GF-D8 (cell line): ENCODE data around the gene NKD1.
A peak's percentile ranks its signal among the peaks of the same experiment; 100 is the strongest.

ENCODE experiments used
- DNase-seq: peaks from one replicate; lab custom pipeline; 2025; lab: John Stamatoyannopoulos, UW

The NKD1 gene

DNA sequence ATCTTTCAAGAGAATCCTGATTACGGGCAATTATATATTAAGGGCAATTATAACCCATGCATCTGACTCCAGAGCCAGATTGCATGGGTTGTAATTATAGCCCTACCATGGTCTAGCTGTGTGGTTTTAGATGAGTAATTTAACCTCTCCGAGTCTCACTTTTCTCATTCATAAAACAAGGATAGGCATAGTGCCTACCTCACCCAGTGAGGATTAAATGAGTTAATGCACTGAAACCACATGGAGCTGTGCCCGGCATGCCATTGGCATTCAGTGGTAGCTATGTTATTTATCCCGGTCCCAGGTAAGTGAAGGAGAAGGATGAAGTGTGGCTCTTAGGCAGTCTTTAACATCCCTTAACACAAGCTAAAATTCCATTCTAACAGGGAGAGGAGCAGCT is 126.6 kb downstream of the NKD1 start:
- no peak for DNase-seq

DNA sequence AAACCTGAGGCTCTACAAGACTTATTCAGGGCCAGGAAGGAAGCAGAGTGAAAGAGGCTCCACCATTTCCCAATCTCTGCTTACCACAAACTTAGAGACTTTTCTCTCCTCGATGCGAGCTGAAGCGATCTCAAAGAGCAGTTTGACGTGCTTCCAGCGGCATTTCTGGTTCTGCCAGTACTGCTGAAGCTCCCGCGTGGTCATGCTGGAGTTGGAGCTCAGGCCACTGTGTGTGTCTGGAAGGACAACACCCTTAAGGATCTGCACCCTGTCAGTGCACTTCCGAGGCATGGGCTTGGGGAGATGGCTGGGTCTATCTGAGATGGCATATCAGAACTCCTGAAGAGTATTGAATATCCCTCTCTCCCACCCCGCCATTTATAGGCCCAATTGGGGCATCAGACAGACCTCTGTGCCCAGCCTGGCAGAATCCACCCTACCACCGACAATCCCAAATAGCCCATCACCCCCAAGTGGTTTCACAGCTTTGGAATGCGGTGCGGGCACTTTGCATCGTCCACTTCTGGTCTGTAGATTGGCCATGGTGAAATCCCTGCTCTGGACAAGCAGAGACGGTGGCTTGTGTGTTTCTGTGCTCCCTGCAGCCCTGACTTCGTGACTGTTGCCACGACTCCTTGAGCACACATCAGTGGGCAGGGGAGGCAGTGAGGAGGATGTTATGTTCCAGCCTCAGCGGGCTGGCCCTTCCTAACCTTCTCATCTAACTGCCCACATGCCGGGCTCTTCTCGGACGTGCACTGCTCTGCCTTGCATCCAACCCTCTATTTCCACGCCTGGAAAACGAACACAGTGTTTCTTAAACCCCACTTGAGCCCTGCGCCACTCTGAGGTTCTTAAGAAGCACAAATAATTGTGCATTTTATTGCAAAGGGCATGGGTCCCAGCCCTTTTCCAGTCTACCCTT is 127.8 kb downstream of the NKD1 start:
- no peak for DNase-seq

DNA sequence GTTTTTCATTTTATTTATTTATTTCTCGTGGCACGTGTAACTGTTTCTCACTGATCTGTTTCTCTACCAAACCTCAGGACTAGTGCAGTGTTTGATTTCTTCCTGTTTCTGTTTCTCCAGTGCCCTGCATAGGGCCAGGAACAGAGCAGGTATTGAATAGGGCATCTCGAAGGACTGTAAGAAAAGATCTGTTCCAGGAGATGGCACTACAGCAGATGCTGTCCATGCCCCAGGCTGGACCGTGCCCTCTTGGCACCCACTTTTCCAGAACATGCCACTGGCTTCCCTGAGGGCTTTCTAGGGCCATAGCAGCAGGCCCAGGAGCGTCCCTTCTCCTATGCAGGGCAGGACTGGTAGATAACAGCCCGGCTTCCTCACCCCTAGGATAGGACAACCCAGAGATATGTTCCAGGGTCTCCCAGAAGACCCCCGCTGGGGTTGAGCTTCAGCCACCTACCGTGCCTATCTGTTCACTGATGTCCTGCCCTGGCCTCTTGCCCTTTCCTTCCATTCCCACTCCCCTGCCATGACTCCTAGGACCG is 128.6 kb downstream of the NKD1 start:
- DNase-seq, result no peak

DNA sequence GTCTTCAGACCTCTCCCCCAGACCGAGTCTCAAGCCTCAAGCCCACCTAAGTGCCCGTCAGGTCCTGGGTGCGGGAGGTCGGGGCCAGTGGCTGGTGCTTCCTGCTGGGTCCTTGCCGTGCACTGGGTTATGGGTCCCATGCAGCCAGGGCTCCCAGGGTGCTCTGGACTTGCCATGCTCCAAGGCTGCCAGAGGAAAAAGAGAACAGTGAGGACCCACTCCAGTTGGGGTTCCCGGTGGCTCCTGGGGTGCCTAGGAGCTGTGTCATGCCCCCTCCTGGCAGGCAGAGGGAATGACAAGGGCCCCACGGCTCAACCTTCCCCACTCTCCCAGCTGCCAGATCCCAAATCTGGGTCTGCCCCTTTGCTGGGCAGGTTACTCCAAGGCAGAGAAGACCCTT is 129.2 kb downstream of the NKD1 start:
- no peak for DNase-seq

DNA sequence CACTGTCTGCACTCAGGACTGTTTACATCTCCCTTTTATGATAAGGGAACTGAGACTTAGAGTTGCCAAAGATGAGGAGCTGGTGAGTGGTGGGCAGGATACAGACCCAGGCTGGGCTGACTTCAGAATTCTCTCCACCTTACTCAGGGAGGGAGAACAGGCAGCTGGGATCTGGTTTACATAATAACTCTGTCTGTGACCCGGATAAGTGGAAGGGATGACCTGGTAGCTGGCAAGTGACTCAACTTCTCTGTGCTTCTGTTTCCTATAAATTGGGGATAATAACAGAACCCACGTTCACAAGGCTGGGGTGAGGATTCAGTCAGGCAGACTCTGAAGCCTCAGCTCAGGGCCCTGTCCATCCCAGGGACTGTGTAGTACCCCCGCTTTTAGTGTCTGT is 130.3 kb downstream of the NKD1 start:
- DNase-seq, result no peak

DNA sequence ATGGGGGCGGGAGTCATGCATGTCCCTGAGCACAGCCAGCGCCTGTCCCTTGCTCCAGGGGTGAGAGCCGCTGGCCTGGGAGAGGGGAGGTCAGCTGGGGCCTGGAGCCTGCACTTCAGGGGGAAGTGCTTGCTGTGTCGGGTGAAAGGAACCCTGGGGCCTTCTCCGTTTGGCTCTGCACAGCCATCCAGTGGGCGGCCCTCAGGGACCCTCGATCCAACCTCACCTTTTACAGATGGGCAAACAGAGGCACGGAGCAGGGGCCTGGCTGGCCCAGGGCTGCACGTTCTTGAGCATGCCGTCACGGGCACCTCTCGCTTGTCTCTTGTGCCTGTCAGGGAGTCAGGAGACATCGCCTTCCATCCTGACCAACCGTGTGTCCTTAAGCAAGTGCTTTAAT is 131.1 kb downstream of the NKD1 start:
- DNase-seq, result no peak

DNA sequence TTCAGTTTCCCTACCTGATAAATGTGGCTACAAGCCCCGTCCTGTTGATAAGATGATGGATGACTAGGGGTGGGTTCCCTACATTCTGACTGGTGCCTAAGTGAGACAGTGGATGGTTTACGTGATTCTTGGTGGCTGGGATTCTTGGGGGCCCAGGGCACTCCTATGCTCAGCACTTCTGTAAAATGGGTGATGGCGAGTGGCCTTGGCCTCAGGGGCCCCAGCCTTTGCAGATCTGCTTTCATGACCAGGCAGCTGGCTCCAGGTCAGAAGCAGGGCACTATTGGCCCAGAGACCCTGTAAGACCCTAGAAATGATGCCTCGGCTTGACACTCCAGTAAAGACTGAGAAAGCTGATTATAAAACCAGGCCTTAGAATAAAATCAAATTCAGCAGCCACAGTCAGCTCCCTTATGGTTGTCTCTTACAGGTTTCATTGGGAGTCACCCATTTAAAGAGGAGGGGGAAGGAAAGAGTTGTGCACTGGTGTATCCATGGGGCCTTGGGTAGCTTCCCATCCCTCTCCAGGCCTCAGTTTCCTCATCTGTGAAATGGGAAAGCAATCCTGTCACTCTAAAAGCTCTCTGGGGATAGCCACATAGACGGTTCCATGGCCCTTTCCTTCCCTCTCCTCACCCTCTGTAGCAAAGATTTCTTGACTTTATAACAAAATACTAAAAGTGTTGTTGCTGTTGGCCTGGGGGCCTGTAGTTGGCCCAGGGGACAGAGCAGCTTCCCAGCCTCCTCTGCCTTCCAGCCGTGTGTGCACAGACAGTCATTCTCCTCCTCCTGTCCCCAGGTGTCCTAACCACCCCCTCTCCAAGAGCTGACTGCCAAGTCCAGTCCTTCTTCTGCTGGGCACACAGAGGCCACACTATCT is 131.7 kb downstream of the NKD1 start:
- no peak for DNase-seq

DNA sequence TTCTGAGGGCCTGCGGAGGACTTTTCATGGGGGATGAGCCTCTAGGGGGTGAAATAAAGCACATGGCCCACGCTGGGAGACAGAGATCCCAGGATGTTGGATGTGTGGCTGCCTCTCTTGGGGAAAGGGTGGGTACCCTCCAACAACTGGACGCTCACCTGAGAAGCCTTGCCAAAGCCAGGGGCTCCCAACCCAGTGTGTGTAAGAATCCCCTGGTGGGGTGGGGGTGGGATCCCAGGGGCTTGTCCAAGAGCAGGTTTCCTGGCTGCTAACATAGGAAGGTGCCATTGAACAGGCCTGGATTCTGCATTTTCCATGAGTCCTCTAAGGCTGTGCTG is 132.3 kb downstream of the NKD1 start:
- DNase-seq, result no peak

DNA sequence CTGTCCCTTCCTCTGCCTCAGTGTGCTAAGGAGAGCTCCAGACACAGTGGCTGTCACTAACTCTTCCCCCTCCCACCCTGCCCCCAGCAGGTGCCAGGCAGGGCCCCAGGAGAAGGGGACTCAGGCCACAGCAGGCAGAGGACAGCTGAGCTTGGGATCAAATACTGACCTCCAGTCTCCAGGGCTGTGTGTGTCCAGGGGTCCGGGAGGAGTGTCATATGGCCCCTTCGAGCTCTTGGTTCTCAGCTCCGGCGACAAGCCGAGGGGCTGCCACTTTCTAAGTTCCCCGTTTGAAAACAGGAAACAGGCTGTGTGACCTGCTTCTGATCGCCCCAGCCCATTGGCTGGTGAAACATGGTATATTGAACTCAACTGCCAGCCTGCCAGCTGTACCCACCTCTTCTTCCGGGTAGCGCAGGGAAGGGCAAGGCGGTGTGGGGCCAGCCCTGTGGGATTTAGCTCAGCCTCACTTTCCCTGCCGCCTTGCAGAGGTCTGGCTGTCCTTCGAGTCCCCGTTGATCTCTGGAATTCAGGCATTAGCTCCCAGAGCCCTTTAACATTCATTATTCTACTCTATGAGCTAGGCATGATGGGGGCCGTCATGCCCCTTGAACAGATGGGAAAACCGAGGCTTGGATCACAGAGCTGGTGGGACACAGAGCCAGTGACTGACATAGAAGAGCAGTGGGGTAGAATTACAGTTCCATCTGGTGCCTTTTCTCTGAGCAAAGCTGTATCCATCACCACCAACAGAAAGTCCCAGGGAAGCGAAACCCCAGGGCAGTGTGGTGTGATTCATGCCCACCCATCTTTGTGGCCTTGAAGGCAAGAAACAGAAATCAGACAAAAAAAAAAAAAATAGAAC is 133.1 kb downstream of the NKD1 start, which contains the start of gene SNX20:
SNX20 (minus strand) TSS at position 292 of the 865 bp plus-strand sequence. CDS start 3,786 bp downstream, outside the sequence.
- peak; percentile 75 for DNase-seq

DNA sequence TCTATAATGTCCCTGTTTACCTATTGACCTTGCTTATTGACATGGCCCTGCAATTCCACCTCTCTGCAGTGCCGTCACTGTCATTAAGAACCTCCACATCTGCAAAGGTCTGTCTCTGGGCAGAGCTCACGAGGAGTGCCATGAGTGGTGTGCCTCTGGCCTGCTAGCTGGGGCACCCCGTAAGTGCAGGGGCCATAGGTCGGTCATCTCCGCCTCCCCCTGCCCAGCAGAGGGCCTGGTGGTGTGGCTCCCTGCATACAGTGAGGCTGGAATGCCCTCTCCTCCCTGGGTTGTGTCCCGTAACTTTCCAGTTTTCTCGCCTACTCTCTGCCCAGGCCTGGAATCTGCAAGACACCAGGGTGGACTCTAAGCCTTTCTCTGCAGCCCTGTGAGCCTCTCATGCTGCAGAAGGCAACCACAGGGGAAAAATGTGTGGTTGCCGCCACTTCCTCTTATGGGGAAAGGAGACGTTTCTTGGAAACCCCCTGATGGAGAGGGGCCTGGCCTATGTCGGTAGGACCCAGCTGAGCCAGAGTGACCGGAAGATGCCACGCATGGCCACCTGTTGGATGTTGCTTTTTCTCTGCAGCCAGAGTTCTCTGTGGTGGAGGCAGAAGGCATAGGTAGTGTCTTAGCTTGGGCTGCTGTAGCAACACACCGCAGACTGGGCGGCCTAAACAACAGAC is 135.6 kb downstream of the NKD1 start:
- DNase-seq, result peak; percentile 92

DNA sequence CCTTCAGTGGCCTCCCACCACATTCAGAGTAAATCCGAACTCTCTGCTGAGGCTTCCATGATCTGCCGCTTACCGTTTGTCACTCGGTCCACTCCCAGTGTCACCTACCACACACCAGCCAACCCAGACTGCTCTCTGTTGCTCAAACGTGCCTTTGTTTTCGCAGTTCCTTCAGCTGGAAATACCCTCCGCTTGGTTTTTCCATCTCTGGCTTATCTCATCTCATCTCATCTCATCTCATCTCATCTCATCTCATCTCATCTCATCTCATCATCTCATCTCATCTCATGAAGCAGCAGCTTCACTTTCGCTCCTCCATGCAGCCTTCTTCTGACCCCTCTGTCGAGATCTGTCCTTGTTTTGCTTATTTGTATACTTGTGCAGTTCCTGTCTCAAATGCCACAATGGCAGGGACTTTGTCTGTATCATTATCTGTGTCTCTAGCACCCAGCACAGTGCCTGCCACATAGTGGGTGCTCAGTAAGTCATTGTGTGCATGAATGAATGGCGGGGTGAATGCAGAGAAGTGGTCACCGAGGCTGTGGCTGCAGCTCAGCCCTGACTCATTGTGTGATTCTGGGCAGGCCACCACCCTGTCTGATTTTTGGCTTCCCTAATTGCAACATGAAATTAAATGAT is 136.7 kb downstream of the NKD1 start:
- no peak for DNase-seq

DNA sequence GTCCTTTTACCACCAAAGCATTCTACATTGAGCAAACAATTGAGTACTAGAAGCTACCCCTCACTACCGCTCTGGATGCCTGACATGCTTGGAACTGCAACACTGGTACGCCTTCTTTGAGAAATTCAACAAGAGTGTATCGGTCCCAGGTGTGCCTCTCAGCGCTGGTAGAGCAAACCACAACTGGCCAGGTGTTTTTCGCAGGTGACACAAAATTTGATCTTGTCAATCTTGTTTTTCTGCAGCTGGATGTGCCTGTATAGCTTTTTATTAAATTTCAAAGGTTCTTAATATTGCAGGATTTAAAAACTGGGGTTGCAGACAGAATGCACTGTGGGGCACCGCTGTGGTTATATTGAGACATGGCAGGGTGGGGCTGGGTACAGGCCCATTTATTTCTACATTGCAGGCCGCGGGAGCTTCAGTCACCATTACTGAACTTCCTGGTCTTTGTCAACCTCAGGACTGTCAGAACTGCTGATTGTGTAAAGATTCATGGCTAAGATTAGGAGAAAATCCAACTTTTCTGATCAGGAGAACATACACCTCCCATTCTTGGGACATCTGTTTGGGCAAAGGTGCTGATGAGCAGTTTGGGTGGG is 137.4 kb downstream of the NKD1 start:
- peak; percentile 64 for DNase-seq

DNA sequence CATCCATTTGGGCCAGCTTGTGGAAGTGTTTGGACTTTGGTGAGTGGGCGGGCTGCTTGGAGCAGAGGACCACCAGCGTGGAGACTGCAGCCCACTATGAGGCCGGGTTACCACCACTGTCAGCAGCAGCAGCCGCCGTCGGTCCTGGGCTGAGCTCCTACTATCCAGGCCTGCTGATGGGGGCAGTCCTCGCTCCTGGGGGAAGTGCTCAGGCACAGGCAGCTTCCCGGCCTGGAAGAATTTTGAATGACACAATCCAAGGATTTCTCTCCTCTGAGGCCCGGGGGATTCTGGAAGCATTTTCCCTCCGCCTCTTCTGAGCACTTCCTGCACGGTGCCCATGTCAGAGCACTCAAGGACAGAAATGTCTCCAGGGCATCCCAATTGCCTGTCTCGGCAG is 139.9 kb downstream of the NKD1 start:
- no peak for DNase-seq

DNA sequence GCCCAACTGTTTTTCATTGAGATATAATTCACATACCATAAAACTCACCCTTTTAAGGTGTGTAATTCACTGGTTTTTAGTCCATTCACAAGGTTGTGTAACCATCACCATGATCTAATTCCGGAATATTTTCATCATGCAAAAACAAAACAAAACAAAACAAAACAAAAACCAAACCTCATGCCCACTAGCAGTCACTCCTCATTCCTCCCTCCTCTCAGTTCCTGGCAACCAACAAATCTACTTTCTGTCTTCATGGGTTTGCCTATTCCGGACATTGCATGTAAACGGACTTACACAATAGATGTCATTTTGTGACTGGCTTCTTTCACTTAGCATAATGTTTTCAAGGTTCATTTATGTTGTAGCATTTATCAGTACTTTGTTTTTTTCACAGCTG is 140.7 kb downstream of the NKD1 start:
- no peak for DNase-seq

DNA sequence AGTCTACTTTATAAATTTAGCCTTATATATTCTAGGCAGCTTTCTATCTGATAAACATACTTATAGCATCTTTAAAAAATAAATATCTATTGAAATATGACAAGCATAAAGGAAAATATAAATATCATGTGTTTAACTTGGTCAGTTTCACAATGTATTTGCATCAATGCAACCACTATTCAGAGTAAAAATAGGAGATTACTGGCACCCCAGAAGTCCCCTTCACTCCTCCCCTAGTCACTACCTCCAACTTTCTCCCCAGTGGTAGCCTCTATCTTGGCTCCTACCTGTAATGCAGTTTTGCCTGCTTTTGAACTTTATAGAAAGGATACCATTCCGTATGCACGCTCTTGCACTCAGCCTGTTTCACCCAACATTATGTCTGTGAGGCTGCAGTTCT is 142.0 kb downstream of the NKD1 start:
- DNase-seq, result no peak

DNA sequence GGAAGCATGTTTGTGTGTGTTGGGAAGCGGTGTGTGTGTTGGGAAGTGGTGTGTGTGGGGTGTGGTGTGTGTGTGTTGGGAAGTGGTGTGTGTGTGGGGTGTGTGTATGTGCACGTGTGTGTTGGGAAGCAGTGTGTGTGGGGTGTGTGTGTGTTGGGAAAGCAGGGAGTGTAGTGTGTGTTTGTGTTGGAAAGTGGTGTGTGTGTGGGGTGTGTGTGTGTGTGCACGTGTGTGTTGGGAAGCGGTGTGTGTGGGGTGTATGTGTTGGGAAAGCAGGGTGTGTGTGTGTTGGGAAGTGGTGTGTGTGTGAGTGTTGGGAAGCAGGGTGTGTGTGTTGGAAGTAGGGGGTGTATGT is 144.4 kb downstream of the NKD1 start:
- no peak for DNase-seq

DNA sequence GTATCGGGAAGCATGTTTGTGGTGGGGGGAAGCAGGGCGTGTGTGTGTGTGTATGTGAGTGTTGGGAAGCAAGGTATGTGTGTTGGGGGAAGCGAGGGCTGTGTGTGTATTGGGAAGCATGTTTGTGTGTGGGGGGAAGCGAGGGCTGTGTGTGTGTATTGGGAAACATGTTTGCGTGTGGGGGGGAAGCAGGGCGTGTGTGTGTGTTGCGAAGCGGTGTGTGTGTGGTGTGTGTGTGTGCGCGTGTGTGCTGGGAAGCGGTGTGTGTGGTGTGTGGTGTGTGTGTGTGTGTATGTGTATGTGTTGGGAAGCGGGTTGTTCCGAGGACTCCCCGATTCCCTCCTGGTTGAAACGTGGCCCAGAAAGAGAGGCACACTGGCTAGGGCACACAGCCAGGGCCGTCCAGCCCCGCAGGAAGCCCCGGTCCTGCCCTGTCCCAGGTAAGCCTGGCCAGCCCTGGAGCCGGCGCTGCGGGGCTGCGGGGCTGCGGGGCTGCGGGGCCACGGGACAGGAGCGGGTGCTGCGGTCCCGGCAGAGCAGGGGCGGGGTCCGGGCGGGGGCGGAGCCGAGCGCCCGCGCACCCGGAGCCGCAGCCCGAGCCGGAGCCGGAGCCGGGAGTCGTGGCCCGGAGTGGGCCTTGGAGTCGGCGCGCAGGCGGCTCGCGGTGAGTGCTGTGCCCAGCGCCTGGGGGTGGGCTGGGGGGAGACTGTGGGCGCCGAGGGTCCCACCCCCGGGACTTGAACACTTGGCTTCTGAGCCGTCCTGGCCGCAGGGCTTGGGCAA is 145.0 kb downstream of the NKD1 start, which contains the start of gene NOD2:
NOD2 (plus strand) TSS at position 608 of the 783 bp plus-strand sequence. CDS start 5,890 bp downstream, outside the sequence.
- no peak for DNase-seq

DNA sequence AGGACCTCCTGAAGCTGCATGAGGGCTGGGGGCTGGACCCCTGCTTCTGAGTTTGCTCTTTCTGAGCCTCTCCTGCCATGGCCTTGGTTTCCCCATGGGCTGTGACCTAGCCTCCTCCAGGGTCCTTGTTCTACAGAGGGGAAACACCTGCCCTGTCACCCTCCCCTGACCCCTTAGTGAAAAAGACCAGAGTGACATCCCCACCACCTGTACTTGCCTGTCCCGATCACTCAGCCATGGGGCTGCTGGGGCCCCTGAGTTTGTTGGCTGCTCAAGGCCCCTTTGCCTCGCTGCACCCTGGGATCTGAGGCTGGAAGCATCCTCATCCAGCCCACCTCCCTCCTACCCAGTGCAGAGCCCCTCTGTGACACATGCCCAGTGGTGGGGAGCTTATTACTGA is 146.0 kb downstream of the NKD1 start:
- no peak for DNase-seq
